ENCODE results near the gene NFIB. TPM values are rescaled to one million over a fixed set of nuclear protein-coding genes. Genes with fewer than 3 reads are reported as not detected.
A peak's percentile ranks its signal among the peaks of the same experiment; 100 is the strongest.

NFIB gene
- total RNA-seq, 1 donor from 2014 or later: 37.2 TPM

GRCh38 chr9:14180093-14180959 is 133.6 kb downstream of the NFIB start:
- ATAC-seq: peak; percentile 17

GRCh38 chr9:14179449-14179848 is 134.5 kb downstream of the NFIB start:
- ATAC-seq: no peak

GRCh38 chr9:14175778-14176177 is 138.2 kb downstream of the NFIB start:
- ATAC-seq: no peak

- no peak for ATAC-seq
These were observed 140.2 kb downstream of the NFIB start for GRCh38 chr9:14173713-14174112.

- ATAC-seq: peak; percentile 80
These were observed 142.9 kb downstream of the NFIB start for GRCh38 chr9:14170973-14171596.

- ATAC-seq: peak; percentile 60
These were observed 143.5 kb downstream of the NFIB start for GRCh38 chr9:14170392-14170931.

- no peak for ATAC-seq
These were observed 145.6 kb downstream of the NFIB start for GRCh38 chr9:14168381-14168780.

GRCh38 chr9:14165376-14166035 is 148.4 kb downstream of the NFIB start:
- ATAC-seq: no peak

GRCh38 chr9:14164908-14165307 is 149.0 kb downstream of the NFIB start:
- ATAC-seq: no peak

GRCh38 chr9:14159440-14160216 is 154.3 kb downstream of the NFIB start:
- ATAC-seq: no peak

GRCh38 chr9:14158916-14159315 is 155.0 kb downstream of the NFIB start:
- peak; percentile 55 for ATAC-seq

- ATAC-seq: no peak
These were observed 155.7 kb downstream of the NFIB start for GRCh38 chr9:14158136-14158813.

- no peak for ATAC-seq
These were observed 156.8 kb downstream of the NFIB start for GRCh38 chr9:14157191-14157590.

GRCh38 chr9:14156046-14156445 is 157.9 kb downstream of the NFIB start:
- no peak for ATAC-seq

GRCh38 chr9:14155237-14155636 is 158.7 kb downstream of the NFIB start:
- no peak for ATAC-seq

- no peak for ATAC-seq
These were observed 160.6 kb downstream of the NFIB start for GRCh38 chr9:14153310-14153720.

- ATAC-seq: no peak
These were observed 162.5 kb downstream of the NFIB start for GRCh38 chr9:14151451-14151850.

GRCh38 chr9:14148501-14149103 is 165.3 kb downstream of the NFIB start:
- no peak for ATAC-seq

- no peak for ATAC-seq
These were observed 166.2 kb downstream of the NFIB start for GRCh38 chr9:14147738-14148137.

- no peak for ATAC-seq
These were observed 167.6 kb downstream of the NFIB start for GRCh38 chr9:14146201-14146874.

- ATAC-seq: no peak
These were observed 169.7 kb downstream of the NFIB start for GRCh38 chr9:14144215-14144614.
